Stimulated activated CD4-positive, alpha-beta T cell treated with anti-CD3 and anti-CD28 coated beads, Interleukin-4, amount 100 ng/mL, for 1 hour (primary cell): ENCODE results near the gene MED8.

Experiments used
- DNase-seq: peaks from one replicate; pipeline ENCODE4 v3.0.0-alpha.2; 2020

MED8 gene

GRCh38 chr1:43358121-43358745 is 31.4 kb downstream of the MED8 start:
- DNase-seq: no peak

GRCh38 chr1:43357251-43357650 is 32.3 kb downstream of the MED8 start:
- DNase-seq: no peak

- no peak for DNase-seq
Measured at GRCh38 chr1:43354936-43355335, 34.7 kb downstream of the MED8 start.

GRCh38 chr1:43354471-43354870 is 35.1 kb downstream of the MED8 start:
- no peak for DNase-seq

GRCh38 chr1:43352881-43353280 is 36.7 kb downstream of the MED8 start:
- DNase-seq: no peak

- no peak for DNase-seq
Measured at GRCh38 chr1:43352351-43352705, 37.3 kb downstream of the MED8 start.

- DNase-seq: no peak
Measured at GRCh38 chr1:43351421-43352350, 37.9 kb downstream of the MED8 start.

GRCh38 chr1:43350976-43351375 is 38.6 kb downstream of the MED8 start:
- no peak for DNase-seq

GRCh38 chr1:43349594-43350306 is 39.9 kb downstream of the MED8 start:
- no peak for DNase-seq

GRCh38 chr1:43348809-43349593 is 40.6 kb downstream of the MED8 start:
- peak; percentile 40 for DNase-seq

- DNase-seq: no peak
Measured at GRCh38 chr1:43348343-43348808, 41.2 kb downstream of the MED8 start.

- no peak for DNase-seq
Measured at GRCh38 chr1:43346636-43347035, 43.0 kb downstream of the MED8 start.

GRCh38 chr1:43345120-43345519 is 44.5 kb downstream of the MED8 start:
- no peak for DNase-seq

- no peak for DNase-seq
Measured at GRCh38 chr1:43344267-43344850, 45.2 kb downstream of the MED8 start.

- DNase-seq: no peak
Measured at GRCh38 chr1:43340559-43340958, 49.0 kb downstream of the MED8 start.

GRCh38 chr1:43339584-43340232 is 49.9 kb downstream of the MED8 start:
- DNase-seq: no peak

GRCh38 chr1:43338001-43338400 is 51.6 kb downstream of the MED8 start:
- DNase-seq: no peak

GRCh38 chr1:43337588-43337987 is 52.0 kb downstream of the MED8 start, which contains the start of gene MPL:
MPL (plus strand) TSS chr1:43337818; CDS start chr1:43337849, 31 bp downstream.
- DNase-seq: no peak

- no peak for DNase-seq
Measured at GRCh38 chr1:43334453-43335205, 55.0 kb downstream of the MED8 start.
